Stimulated activated CD4-positive, alpha-beta T cell treated with anti-CD3 and anti-CD28 coated beads, Interleukin-1b, Interleukin-23, amount 100 ng/mL, for 24 hours (primary cell): Measurements from ENCODE around the gene ZNF644.
A peak's percentile ranks its signal among the peaks of the same experiment; 100 is the strongest.

Experiments
- DNase-seq, 4 experiments: peaks; one replicate each; pipeline ENCODE4 v3.0.0-alpha.2; 2020; ENCODE audit warnings: low read depth in 4 of 4, low spot score in 1 of 4

The ZNF644 gene

GRCh38 chr1:91022518-91022929, 689 bp upstream of the ZNF644 start:
- DNase-seq = no peak

- peak; percentile 37 to 62 (median 44) for DNase-seq
Observed at GRCh38 chr1:91020967-91021685, 709 bp downstream of the ZNF644 start.

GRCh38 chr1:91020486-91020885, 1.3 kb downstream of the ZNF644 start:
- DNase-seq = no peak

GRCh38 chr1:91018006-91018405, 3.8 kb downstream of the ZNF644 start:
- DNase-seq = no peak

GRCh38 chr1:91015794-91016550, 5.9 kb downstream of the ZNF644 start:
- DNase-seq = no peak

GRCh38 chr1:91015358-91015780, 6.5 kb downstream of the ZNF644 start:
- DNase-seq = no peak

GRCh38 chr1:91014475-91014874, 7.4 kb downstream of the ZNF644 start:
- DNase-seq = no peak

GRCh38 chr1:91013302-91013701, 8.5 kb downstream of the ZNF644 start:
- no peak for DNase-seq

GRCh38 chr1:91012196-91012595, 9.6 kb downstream of the ZNF644 start:
- DNase-seq = no peak

GRCh38 chr1:91011726-91012125, 10.1 kb downstream of the ZNF644 start:
- no peak for DNase-seq

GRCh38 chr1:91007827-91008226, 14.0 kb downstream of the ZNF644 start:
- DNase-seq = no peak

- no peak for DNase-seq
Observed at GRCh38 chr1:91007092-91007491, 14.7 kb downstream of the ZNF644 start.

GRCh38 chr1:91006113-91006908, 15.5 kb downstream of the ZNF644 start:
- DNase-seq = no peak

GRCh38 chr1:91005285-91005684, 16.6 kb downstream of the ZNF644 start:
- DNase-seq = no peak

GRCh38 chr1:91004145-91004544, 17.7 kb downstream of the ZNF644 start:
- no peak for DNase-seq

GRCh38 chr1:90996742-90997413, 25.0 kb downstream of the ZNF644 start:
- no peak for DNase-seq

GRCh38 chr1:90995311-90995894, 26.4 kb downstream of the ZNF644 start:
- no peak for DNase-seq

GRCh38 chr1:90994461-90994860, 27.4 kb downstream of the ZNF644 start:
- DNase-seq = no peak

GRCh38 chr1:90993245-90993644, 28.6 kb downstream of the ZNF644 start:
- no peak for DNase-seq

- DNase-seq = no peak
Observed at GRCh38 chr1:90990779-90991178, 31.1 kb downstream of the ZNF644 start.

GRCh38 chr1:90989990-90990389, 31.8 kb downstream of the ZNF644 start:
- no peak for DNase-seq
